Hair follicle dermal papilla cell (primary cell): Measurements from ENCODE around the gene NKAIN1. TPM values are rescaled to one million over a fixed set of nuclear protein-coding genes. Genes with fewer than 3 reads are reported as not detected.

ENCODE experiments used
- total RNA-seq: library from RNA; depleted of rRNA; stranded (reverse); fragments of >200 nt; gene quantifications from 2 replicates; pipeline ENCODE4 v1.2.3, GENCODE V29; 2012

NKAIN1 gene
- 0.24 TPM in 1 of 2 replicates, not detected in the other for total RNA-seq

GRCh38 chr1:31239653-31240241, at the start of gene NKAIN1:
TSS of gene NKAIN1 (minus strand) at chr1:31239887. CDS start at chr1:31239547, 340 bp downstream.

Other genes with a start within 250 kb of the NKAIN1 start
- gene PUM1, start 174.2 kb downstream of the NKAIN1 start, total RNA-seq: 79.4 and 89.2 TPM in 2 replicates
- gene SNRNP40, start 56.9 kb upstream of the NKAIN1 start, total RNA-seq: 59.1 and 67.0 TPM in 2 replicates
- 20.9 and 25.5 TPM in 2 replicates for gene ZCCHC17, start 57.1 kb upstream of the NKAIN1 start, total RNA-seq
- 146 and 154 TPM in 2 replicates for gene FABP3, start 133.2 kb upstream of the NKAIN1 start, total RNA-seq
- 4.9 and 8.5 TPM in 2 replicates for gene SERINC2, start 173.3 kb upstream of the NKAIN1 start, total RNA-seq